Liver (tissue), 9 donors: ENCODE results near the gene MAN1A2. TPM values are rescaled to one million over a fixed set of nuclear protein-coding genes. Genes with fewer than 3 reads are reported as not detected.

Source experiments
- DNase-seq: peaks from one replicate; pipeline ENCODE4 v3.0.0-alpha.2; 2017; ENCODE audit warnings: low spot score
- H3K27ac ChIP-seq, 2 donors: one replicate each; pipeline ENCODE4 v1.7.0; 2013; ENCODE audit warnings: inconsistent platforms in 2 of 2, low read length in 2 of 2, control low read depth in 1 of 2, low read depth in 1 of 2, mild to moderate bottlenecking in 1 of 2
- H3K27me3 ChIP-seq, 4 donors: one replicate each; pipeline versions ENCODE4 v1.6.1 to v1.7.0; 2013; ENCODE audit warnings: low read length in 3 of 4, inconsistent platforms in 1 of 4, mild to moderate bottlenecking in 1 of 4, moderate library complexity in 1 of 4; ENCODE audit not compliant: control insufficient read depth in 4 of 4, insufficient read depth in 4 of 4
- H3K36me3 ChIP-seq, 4 donors: one replicate each; pipeline versions ENCODE4 v1.6.1 to v1.7.0; 2013; ENCODE audit warnings: low read length in 3 of 4, mild to moderate bottlenecking in 3 of 4, low read depth in 1 of 4, moderate library complexity in 1 of 4; ENCODE audit not compliant: control insufficient read depth in 4 of 4, insufficient read depth in 3 of 4
- H3K4me1 ChIP-seq, 4 donors: one replicate each; pipeline versions ENCODE4 v1.6.1 to v1.7.0; 2013; ENCODE audit warnings: low read length in 3 of 4, mild to moderate bottlenecking in 3 of 4, moderate library complexity in 1 of 4; ENCODE audit not compliant: control insufficient read depth in 4 of 4, insufficient read depth in 4 of 4
- H3K4me3 ChIP-seq, 3 donors: one replicate each; pipeline versions ENCODE4 v1.6.1 to v1.7.0; 2013; ENCODE audit warnings: low read length in 3 of 3, control low read depth in 1 of 3, low read depth in 1 of 3, mild to moderate bottlenecking in 1 of 3
- H3K9ac ChIP-seq, 2 donors: one replicate each; pipeline ENCODE4 v1.7.0; 2013; ENCODE audit warnings: low read length in 2 of 2, mild to moderate bottlenecking in 2 of 2, moderate library complexity in 2 of 2, control low read depth in 1 of 2, low read depth in 1 of 2
- H3K9me3 ChIP-seq, 4 donors: one replicate each; pipeline versions ENCODE4 v1.6.1 to v1.7.0; 2013; ENCODE audit warnings: low read length in 3 of 4; ENCODE audit not compliant: control insufficient read depth in 4 of 4
- EGR1 ChIP-seq, 2 donors: IDR thresholded peaks; 2 replicates each; pipeline ENCODE4 v1.6.1; 2016 to 2018; ENCODE audit warnings: antibody characterized with exemption in 2 of 2, low read depth in 2 of 2
- FOXA1 ChIP-seq: IDR thresholded peaks from 2 replicates; pipeline ENCODE4 v1.6.1; 2016; ENCODE audit warnings: antibody characterized with exemption
- FOXA2 ChIP-seq: IDR thresholded peaks from 2 replicates; pipeline ENCODE4 v1.6.1; 2016; ENCODE audit warnings: antibody characterized with exemption
- GABPA ChIP-seq, 2 donors: IDR thresholded peaks in 1 of 2; conservative IDR thresholded peaks in 1 of 2; 2 replicates each; pipeline ENCODE4 v1.6.1; 2016; ENCODE audit warnings: antibody characterized with exemption in 2 of 2, mild to moderate bottlenecking in 1 of 2, moderate library complexity in 1 of 2
- HNF4A ChIP-seq, 2 donors: conservative IDR thresholded peaks; 2 replicates each; pipeline ENCODE4 v1.6.1; 2016; ENCODE audit warnings: antibody characterized with exemption in 2 of 2, mild to moderate bottlenecking in 2 of 2
- HNF4G ChIP-seq: IDR thresholded peaks from 2 replicates; pipeline ENCODE4 v1.6.1; 2016; ENCODE audit warnings: antibody characterized with exemption
- JUND ChIP-seq, 2 donors: IDR thresholded peaks; 2 replicates each; pipeline ENCODE4 v1.6.1; 2016; ENCODE audit warnings: antibody characterized with exemption in 2 of 2
- MAX ChIP-seq: IDR thresholded peaks from 2 replicates; pipeline ENCODE4 v1.6.1; 2016; ENCODE audit warnings: antibody characterized with exemption
- NR2F2 ChIP-seq: IDR thresholded peaks from 2 replicates; pipeline ENCODE4 v1.6.1; 2016; ENCODE audit warnings: antibody characterized with exemption
- RAD21 ChIP-seq, 2 donors: IDR thresholded peaks; 2 replicates each; pipeline ENCODE4 v1.6.1; 2016; ENCODE audit warnings: antibody characterized with exemption in 2 of 2, mild to moderate bottlenecking in 2 of 2
- REST ChIP-seq: IDR thresholded peaks from 2 replicates; pipeline ENCODE4 v1.6.1; 2016; ENCODE audit warnings: antibody characterized with exemption, mild to moderate bottlenecking
- RXRA ChIP-seq, 2 donors: IDR thresholded peaks; 2 replicates each; pipeline ENCODE4 v1.6.1; 2017 to 2018; ENCODE audit warnings: antibody characterized with exemption in 2 of 2, mild to moderate bottlenecking in 1 of 2
- SP1 ChIP-seq: IDR thresholded peaks from 2 replicates; pipeline ENCODE4 v1.6.1; 2018; ENCODE audit warnings: antibody characterized with exemption, mild to moderate bottlenecking
- TAF1 ChIP-seq: conservative IDR thresholded peaks from 2 replicates; pipeline ENCODE4 v1.6.1; 2016; ENCODE audit warnings: antibody characterized with exemption, mild to moderate bottlenecking
- YY1 ChIP-seq: IDR thresholded peaks from 2 replicates; pipeline ENCODE4 v1.6.1; 2016; ENCODE audit warnings: antibody characterized with exemption, mild to moderate bottlenecking
- whole genome bisulfite sequencing: extraction: QIAGEN DNeasy Blood & Tissue Kit; methylation state at CpG from one replicate; pipeline ENCODE4 v1.1.7; 2013; 5-methylcytosine and 5-hydroxymethylcytosine counted together
- polyA plus RNA-seq, 2 donors: library from polyadenylated mRNA; stranded (reverse) in 1 of 2; unstranded in 1 of 2; fragments of 200-250 nt in 1 of 2; fragments of >200 nt in 1 of 2; fragmentation: Nextera tagmentation in 1 of 2; extraction: Ambion mirVana in 1 of 2; gene quantifications; one replicate each; pipeline versions ENCODE4 v1.2.1 to v1.2.3, GENCODE V29; 2013 to 2015
- total RNA-seq, 2 donors: library from RNA; depleted of rRNA; stranded (reverse); fragments of >200 nt; gene quantifications; one replicate each; pipeline ENCODE4 v1.2.3, GENCODE V29; 2014
- TF ChIP-seq, protein P1 (sequence below): IDR thresholded peaks from 2 replicates; pipeline ENCODE4 v1.6.1; 2016; ENCODE audit warnings: antibody characterized with exemption
- TF ChIP-seq, protein P2 (sequence below): IDR thresholded peaks from 2 replicates; pipeline ENCODE4 v1.6.1; 2016; ENCODE audit warnings: antibody characterized with exemption
- TF ChIP-seq, protein P3 (sequence below): fragments of 150-350 bp; IDR thresholded peaks from 2 replicates; pipeline ENCODE4 v1.5.1; 2017; ENCODE audit warnings: improper control_type of control experiment, low read depth, low read length; ENCODE audit not compliant: missing input control
- donor health status: healthy.
- donor health status: healthy.
- donor health status: healthy.
- donor health status: healthy.
- donor health status: healthy.

The MAN1A2 gene
- total and polyA plus RNA-seq, 4 donors = 10.9 to 58.7 (median 25.1) TPM

- Histone ChIP-seq H3K36me3 (no peaks in the 10 kb centered on the region), H3K4me1 (peaks cover 0 to 4% (median 3%) of the 10 kb centered on the region in 4 donors), H3K27me3 (no peaks in the 10 kb centered on the region), H3K4me3 (no peak overlapping the region), H3K27ac (no peak overlapping the region), H3K9me3 (peaks cover 0 to 3% (median 0%) of the 10 kb centered on the region in 4 donors), H3K9ac (no peak overlapping the region)
- TF ChIP-seq TAF1 = no peak
- TF ChIP-seq RXRA (IDR thresholded peaks at IDR 0.05) = no peak
- TF ChIP-seq YY1 = no peak
- no peak for TF ChIP-seq RAD21 (IDR thresholded peaks at IDR 0.05)
- no peak for TF ChIP-seq FOXA2
- no peak for TF ChIP-seq FOXA1
- TF ChIP-seq, protein P1, sequence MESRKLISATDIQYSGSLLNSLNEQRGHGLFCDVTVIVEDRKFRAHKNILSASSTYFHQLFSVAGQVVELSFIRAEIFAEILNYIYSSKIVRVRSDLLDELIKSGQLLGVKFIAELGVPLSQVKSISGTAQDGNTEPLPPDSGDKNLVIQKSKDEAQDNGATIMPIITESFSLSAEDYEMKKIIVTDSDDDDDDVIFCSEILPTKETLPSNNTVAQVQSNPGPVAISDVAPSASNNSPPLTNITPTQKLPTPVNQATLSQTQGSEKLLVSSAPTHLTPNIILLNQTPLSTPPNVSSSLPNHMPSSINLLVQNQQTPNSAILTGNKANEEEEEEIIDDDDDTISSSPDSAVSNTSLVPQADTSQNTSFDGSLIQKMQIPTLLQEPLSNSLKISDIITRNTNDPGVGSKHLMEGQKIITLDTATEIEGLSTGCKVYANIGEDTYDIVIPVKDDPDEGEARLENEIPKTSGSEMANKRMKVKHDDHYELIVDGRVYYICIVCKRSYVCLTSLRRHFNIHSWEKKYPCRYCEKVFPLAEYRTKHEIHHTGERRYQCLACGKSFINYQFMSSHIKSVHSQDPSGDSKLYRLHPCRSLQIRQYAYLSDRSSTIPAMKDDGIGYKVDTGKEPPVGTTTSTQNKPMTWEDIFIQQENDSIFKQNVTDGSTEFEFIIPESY = no peak
- no peak for TF ChIP-seq REST
- TF ChIP-seq, protein P2, sequence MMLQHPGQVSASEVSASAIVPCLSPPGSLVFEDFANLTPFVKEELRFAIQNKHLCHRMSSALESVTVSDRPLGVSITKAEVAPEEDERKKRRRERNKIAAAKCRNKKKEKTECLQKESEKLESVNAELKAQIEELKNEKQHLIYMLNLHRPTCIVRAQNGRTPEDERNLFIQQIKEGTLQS = no peak
- TF ChIP-seq SP1 = no peak
- no peak for TF ChIP-seq HNF4A (conservative IDR thresholded peaks at IDR 0.05)
- TF ChIP-seq NR2F2 = no peak
- no peak for TF ChIP-seq HNF4G
- no peak for TF ChIP-seq EGR1 (IDR thresholded peaks at IDR 0.05; ENCODE audit: low read depth in 2 of 2)
- TF ChIP-seq, protein P3, sequence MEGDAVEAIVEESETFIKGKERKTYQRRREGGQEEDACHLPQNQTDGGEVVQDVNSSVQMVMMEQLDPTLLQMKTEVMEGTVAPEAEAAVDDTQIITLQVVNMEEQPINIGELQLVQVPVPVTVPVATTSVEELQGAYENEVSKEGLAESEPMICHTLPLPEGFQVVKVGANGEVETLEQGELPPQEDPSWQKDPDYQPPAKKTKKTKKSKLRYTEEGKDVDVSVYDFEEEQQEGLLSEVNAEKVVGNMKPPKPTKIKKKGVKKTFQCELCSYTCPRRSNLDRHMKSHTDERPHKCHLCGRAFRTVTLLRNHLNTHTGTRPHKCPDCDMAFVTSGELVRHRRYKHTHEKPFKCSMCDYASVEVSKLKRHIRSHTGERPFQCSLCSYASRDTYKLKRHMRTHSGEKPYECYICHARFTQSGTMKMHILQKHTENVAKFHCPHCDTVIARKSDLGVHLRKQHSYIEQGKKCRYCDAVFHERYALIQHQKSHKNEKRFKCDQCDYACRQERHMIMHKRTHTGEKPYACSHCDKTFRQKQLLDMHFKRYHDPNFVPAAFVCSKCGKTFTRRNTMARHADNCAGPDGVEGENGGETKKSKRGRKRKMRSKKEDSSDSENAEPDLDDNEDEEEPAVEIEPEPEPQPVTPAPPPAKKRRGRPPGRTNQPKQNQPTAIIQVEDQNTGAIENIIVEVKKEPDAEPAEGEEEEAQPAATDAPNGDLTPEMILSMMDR = no peak
- no peak for TF ChIP-seq MAX
- TF ChIP-seq GABPA (IDR thresholded peaks at IDR 0.05 in 1 of 2, conservative IDR thresholded peaks at IDR 0.05 in 1 of 2) = no peak
- TF ChIP-seq JUND (IDR thresholded peaks at IDR 0.05) = no peak
- 99% methylated on average over 2 of the region's 2 CpGs for WGBS
- no peak for DNase-seq
These were observed 19.9 kb downstream of the MAN1A2 start for GRCh38 chr1:117387060-117387633.
